Stomach (tissue), 4 donors: Measurements from ENCODE around the gene DDX39B.
A peak's percentile ranks its signal among the peaks of the same experiment; 100 is the strongest.

Source experiments
- EP300 ChIP-seq: sonication (generic); formaldehyde crosslinking; IDR thresholded peaks from one replicate; pipeline ENCODE4 v1.6.1; 2017; ENCODE audit warnings: antibody characterized with exemption
- POLR2A ChIP-seq, 4 donors: fragments of 450-650 bp; IDR thresholded peaks; one replicate each; pipeline ENCODE4 v1.6.1; 2016; ENCODE audit warnings: antibody characterized with exemption in 4 of 4, control low read depth in 2 of 4, mild to moderate bottlenecking in 1 of 4, moderate library complexity in 1 of 4
- POLR2AphosphoS5 ChIP-seq, 3 donors: sonication (generic); formaldehyde crosslinking; IDR thresholded peaks; one replicate each; pipeline ENCODE4 v1.6.1; 2016; ENCODE audit warnings: antibody characterized with exemption in 3 of 3
- TF ChIP-seq, protein P1 (sequence below), 7 experiments: fragments of 450-650 bp in 4 of 7; fragments of 200-600 bp in 3 of 7; sonication (generic) in 3 of 7; IDR thresholded peaks; one replicate each; pipeline ENCODE4 v1.5.1; 2016 to 2019; ENCODE audit warnings: antibody characterized with exemption in 7 of 7, control low read depth in 2 of 7, mild to moderate bottlenecking in 1 of 7

DNA sequence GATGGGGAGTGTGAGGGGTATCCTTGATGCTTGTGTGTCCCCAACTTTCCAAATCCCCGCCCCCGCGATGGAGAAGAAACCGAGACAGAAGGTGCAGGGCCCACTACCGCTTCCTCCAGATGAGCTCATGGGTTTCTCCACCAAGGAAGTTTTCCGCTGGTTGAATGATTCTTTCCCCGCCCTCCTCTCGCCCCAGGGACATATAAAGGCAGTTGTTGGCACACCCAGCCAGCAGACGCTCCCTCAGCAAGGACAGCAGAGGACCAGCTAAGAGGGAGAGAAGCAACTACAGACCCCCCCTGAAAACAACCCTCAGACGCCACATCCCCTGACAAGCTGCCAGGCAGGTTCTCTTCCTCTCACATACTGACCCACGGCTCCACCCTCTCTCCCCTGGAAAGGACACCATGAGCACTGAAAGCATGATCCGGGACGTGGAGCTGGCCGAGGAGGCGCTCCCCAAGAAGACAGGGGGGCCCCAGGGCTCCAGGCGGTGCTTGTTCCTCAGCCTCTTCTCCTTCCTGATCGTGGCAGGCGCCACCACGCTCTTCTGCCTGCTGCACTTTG is 33.6 kb upstream of the DDX39B start, which contains the start of gene TNF:
- TF ChIP-seq, protein P1, sequence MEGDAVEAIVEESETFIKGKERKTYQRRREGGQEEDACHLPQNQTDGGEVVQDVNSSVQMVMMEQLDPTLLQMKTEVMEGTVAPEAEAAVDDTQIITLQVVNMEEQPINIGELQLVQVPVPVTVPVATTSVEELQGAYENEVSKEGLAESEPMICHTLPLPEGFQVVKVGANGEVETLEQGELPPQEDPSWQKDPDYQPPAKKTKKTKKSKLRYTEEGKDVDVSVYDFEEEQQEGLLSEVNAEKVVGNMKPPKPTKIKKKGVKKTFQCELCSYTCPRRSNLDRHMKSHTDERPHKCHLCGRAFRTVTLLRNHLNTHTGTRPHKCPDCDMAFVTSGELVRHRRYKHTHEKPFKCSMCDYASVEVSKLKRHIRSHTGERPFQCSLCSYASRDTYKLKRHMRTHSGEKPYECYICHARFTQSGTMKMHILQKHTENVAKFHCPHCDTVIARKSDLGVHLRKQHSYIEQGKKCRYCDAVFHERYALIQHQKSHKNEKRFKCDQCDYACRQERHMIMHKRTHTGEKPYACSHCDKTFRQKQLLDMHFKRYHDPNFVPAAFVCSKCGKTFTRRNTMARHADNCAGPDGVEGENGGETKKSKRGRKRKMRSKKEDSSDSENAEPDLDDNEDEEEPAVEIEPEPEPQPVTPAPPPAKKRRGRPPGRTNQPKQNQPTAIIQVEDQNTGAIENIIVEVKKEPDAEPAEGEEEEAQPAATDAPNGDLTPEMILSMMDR (IDR thresholded peaks at IDR 0.05), result no peak
- TF ChIP-seq POLR2AphosphoS5 (IDR thresholded peaks at IDR 0.05) (peak in 2 of 3 donors; percentile 63 to 64), POLR2A (IDR thresholded peaks at IDR 0.05) (no peak), EP300 (no peak)
